ENCODE data around the gene GATB.

DNA sequence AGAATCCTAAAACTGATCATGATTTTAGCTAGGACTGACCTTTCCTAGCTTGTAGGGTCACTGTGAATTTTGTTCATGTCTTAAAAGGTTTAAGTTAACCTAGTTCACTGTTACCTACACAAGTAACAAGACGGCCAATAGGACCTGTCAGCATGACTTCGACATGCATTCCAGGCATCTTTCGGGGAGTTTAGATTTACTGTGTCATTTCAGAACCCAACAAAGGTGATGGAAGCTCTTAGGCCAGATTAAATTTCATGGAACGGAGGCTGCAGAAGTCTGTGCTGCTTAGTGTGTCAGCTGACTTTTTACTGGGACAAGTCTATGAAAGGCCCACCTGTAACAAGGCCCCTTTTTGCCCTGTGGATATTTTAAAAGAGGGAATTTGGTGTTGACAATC, 93.1 kb downstream of the GATB start:
- TF ChIP-seq, protein P1, sequence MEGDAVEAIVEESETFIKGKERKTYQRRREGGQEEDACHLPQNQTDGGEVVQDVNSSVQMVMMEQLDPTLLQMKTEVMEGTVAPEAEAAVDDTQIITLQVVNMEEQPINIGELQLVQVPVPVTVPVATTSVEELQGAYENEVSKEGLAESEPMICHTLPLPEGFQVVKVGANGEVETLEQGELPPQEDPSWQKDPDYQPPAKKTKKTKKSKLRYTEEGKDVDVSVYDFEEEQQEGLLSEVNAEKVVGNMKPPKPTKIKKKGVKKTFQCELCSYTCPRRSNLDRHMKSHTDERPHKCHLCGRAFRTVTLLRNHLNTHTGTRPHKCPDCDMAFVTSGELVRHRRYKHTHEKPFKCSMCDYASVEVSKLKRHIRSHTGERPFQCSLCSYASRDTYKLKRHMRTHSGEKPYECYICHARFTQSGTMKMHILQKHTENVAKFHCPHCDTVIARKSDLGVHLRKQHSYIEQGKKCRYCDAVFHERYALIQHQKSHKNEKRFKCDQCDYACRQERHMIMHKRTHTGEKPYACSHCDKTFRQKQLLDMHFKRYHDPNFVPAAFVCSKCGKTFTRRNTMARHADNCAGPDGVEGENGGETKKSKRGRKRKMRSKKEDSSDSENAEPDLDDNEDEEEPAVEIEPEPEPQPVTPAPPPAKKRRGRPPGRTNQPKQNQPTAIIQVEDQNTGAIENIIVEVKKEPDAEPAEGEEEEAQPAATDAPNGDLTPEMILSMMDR (IDR thresholded peaks at IDR 0.05; ENCODE audit: insufficient read depth, low read length, poor library complexity, severe bottlenecking): no peak
- TF ChIP-seq EZH2phosphoT487 (conservative IDR thresholded peaks at IDR 0.05; ENCODE audit: low read length): no peak

All from SU-DHL-6 (cell line).